ENCODE measurements around the gene SLC6A8.

SLC6A8 gene

GRCh38 chrX:153687121-153688039 is at the start of gene SLC6A8:
Gene SLC6A8, plus strand, starts transcription at chrX:153687926. Its CDS starts 649 bp downstream, at chrX:153688575.
- DNase-seq, result peak in 52 of 56 donors; percentile 17 to 84 (median 57)

GRCh38 chrX:153638041-153638371 is 49.7 kb upstream of the SLC6A8 start:
- no peak for DNase-seq

GRCh38 chrX:153638436-153639176 is 49.1 kb upstream of the SLC6A8 start:
- DNase-seq, result no peak

- no peak for DNase-seq
Observed at GRCh38 chrX:153639177-153640044, 48.3 kb upstream of the SLC6A8 start.

- DNase-seq, result no peak
Observed at GRCh38 chrX:153640045-153640686, 47.6 kb upstream of the SLC6A8 start.

GRCh38 chrX:153640736-153641575 is 46.8 kb upstream of the SLC6A8 start:
- DNase-seq, result no peak

GRCh38 chrX:153641627-153642026 is 46.1 kb upstream of the SLC6A8 start:
- no peak for DNase-seq

- DNase-seq, result peak in 1 of 56 donors; percentile 4
Observed at GRCh38 chrX:153642051-153642654, 45.6 kb upstream of the SLC6A8 start.

GRCh38 chrX:153642655-153643430 is 44.9 kb upstream of the SLC6A8 start:
- no peak for DNase-seq

GRCh38 chrX:153643431-153644351 is 44.0 kb upstream of the SLC6A8 start:
- DNase-seq, result peak in 16 of 56 donors; percentile 8 to 64 (median 36)

- no peak for DNase-seq
Observed at GRCh38 chrX:153644356-153645125, 43.2 kb upstream of the SLC6A8 start.

- DNase-seq, result no peak
Observed at GRCh38 chrX:153645151-153645550, 42.6 kb upstream of the SLC6A8 start.

GRCh38 chrX:153645921-153646488 is 41.7 kb upstream of the SLC6A8 start:
- no peak for DNase-seq

- no peak for DNase-seq
Observed at GRCh38 chrX:153646620-153647373, 40.9 kb upstream of the SLC6A8 start, which contains the start of gene DUSP9. Gene DUSP9, plus strand, starts transcription at chrX:153647203. Its CDS starts 751 bp downstream, at chrX:153647954.
